ENCODE measurements around the gene CDK19.
"Not testable (repeated sequence)": the region's sequence is repeated elsewhere in the genome, so short reads cannot be mapped to it uniquely, and the experiment has no call there.

The CDK19 gene

GRCh38 chr6:110628330-110628729 lies 186.9 kb downstream of the CDK19 start:
- no peak for DNase-seq (ENCODE audit: extremely low read depth in 1 of 2, low read depth in 1 of 2)

GRCh38 chr6:110626442-110626841 lies 188.8 kb downstream of the CDK19 start:
- DNase-seq (ENCODE audit: extremely low read depth in 1 of 2, low read depth in 1 of 2) = no peak

GRCh38 chr6:110625883-110626282 lies 189.4 kb downstream of the CDK19 start:
- no peak for DNase-seq (ENCODE audit: extremely low read depth in 1 of 2, low read depth in 1 of 2)

GRCh38 chr6:110622912-110623578 lies 192.2 kb downstream of the CDK19 start:
- DNase-seq (ENCODE audit: extremely low read depth in 1 of 2, low read depth in 1 of 2) = no peak

DNA sequence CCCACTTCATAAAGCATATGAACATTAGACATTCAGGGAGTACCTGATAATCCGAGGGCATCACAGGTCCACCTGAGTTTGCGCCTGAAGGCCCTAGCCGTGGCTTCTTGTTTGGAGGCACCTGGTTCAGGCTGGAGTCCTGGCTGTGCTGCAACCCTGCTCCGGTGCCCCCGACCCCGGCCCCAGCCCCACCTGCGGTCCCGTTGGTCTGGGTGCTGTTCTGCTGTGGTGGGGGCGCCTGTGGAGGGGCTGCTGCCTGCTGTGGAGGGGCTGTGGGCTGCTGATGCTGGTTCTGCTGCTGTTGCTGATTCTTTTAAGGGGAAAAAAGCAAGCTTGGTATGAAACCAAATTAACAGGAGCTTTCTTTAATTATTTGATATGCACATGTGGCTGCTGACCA lies 194.2 kb downstream of the CDK19 start:
- DNase-seq (ENCODE audit: extremely low read depth in 1 of 2, low read depth in 1 of 2) = no peak

DNA sequence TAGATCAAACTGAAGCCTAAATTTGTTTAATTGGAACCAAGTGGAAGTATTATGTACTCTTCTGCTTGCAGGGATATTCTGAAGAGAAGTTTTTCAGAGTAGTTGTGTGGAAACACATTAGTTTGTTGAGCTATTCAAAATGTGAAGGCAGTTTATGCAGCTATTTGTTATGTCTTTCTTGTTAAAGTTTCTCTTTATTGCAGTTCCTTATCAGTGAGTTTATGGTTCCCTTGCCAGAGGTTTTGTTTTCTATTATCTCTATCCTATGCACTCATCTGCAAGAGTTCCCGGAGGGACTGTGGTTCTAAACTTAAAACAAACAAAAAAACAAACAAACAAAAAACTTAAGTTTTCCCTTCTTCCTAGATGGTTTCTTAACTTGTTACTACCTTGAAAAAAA lies 195.2 kb downstream of the CDK19 start:
- DNase-seq (ENCODE audit: extremely low read depth in 1 of 2, low read depth in 1 of 2) = no peak

GRCh38 chr6:110619275-110619908 lies 195.9 kb downstream of the CDK19 start:
- no peak for DNase-seq (ENCODE audit: extremely low read depth in 1 of 2, low read depth in 1 of 2)

DNA sequence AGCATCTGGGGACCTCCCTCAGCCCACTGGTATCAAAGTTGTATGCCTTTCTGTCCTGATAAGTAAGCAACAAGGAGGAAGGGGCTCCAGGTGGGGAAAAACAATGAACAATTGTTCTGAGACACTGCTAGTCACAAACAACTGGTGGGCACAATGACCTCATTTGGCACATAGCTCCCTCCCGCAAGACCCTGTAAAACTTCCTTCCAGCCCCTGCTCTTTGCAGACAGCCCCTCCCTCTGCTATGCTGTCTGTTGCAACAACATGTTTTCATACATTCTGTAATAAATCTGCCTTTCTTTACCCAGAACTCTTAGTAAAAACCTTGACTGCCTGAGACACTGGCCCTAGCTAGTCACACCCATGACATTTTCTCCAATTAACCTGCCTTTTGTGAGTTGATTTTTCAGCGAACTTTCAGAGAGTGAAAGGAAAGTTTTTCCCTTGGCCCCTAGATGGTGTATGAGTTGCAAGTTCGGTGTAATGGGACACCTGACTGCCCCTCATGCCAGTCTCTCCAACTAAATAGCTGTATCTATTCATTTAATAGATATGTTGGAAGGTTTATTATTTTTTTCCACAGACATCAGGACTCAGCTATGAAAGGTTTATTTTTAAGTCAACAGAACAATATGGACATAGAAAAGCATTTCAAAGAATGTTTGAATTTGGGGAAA lies 196.5 kb downstream of the CDK19 start:
- DNase-seq (ENCODE audit: extremely low read depth in 1 of 2, low read depth in 1 of 2) = no peak

DNA sequence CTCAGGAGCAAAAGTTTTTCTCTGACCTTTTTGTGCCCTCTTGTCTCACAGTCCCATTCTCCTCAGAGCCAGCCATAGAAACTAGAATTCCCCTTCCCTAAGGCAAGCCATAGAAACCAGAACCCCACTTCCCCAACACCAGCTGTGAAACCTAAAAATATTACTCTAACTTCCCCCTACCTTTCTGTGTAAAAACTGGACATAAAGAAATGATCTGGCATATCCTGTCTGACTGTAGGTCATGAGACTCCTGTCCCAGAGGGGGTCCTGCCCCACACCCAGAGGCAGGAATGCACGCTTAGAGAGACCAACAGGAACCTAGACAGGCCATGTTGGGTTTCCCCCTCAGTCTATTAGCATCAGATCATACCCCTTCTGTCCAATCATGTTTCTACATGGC lies 198.2 kb downstream of the CDK19 start:
- no peak for DNase-seq (ENCODE audit: extremely low read depth in 1 of 2, low read depth in 1 of 2)

GRCh38 chr6:110615722-110616121 lies 199.5 kb downstream of the CDK19 start:
- no peak for DNase-seq (ENCODE audit: extremely low read depth in 1 of 2, low read depth in 1 of 2)

GRCh38 chr6:110614586-110614985 lies 200.7 kb downstream of the CDK19 start:
- no peak for DNase-seq (ENCODE audit: extremely low read depth in 1 of 2, low read depth in 1 of 2)

GRCh38 chr6:110614106-110614505 lies 201.2 kb downstream of the CDK19 start:
- no peak for DNase-seq (ENCODE audit: extremely low read depth in 1 of 2, low read depth in 1 of 2)

- no peak for DNase-seq (ENCODE audit: extremely low read depth in 1 of 2, low read depth in 1 of 2)
Measured at GRCh38 chr6:110613356-110613755, 201.9 kb downstream of the CDK19 start.

DNA sequence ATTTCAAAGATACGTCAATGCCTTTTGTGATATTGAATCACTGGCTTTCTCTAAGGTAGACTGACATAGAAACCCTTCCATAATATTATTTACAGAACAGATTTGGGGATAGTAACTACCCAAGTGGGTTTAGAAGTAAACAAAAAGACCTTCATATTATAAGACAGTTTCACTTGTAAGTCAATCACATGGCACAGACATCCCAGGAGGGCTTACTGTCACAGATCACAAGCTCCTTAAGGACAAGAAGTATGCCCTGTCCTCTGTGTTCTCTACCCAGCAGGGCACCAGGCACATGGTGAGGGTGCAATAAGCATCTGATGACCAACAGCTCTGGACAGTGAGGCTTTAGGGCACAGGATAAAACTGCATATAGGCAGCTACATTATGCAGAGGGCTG lies 203.0 kb downstream of the CDK19 start:
- no peak for DNase-seq (ENCODE audit: extremely low read depth in 1 of 2, low read depth in 1 of 2)

GRCh38 chr6:110609101-110609500 lies 206.2 kb downstream of the CDK19 start:
- DNase-seq (ENCODE audit: extremely low read depth in 1 of 2, low read depth in 1 of 2) = no peak

DNA sequence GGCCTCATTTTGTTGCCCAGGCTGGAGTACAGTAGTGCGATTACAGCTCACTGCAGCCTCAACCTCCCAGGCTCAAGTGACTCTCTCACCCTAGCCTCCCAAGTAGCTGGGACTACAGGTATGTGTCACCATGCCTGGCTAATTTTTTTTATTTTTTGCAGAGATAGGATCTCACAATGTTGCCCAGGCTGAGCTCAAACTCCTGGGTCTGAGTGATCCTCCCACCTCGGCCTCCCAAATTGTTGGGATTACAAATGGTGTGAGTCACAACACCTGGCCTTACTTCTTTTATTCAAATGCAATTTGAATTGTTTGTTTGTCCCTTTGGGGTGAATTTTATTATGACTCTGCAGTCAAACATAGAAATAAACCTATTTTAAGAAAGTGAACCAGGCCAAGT lies 207.1 kb downstream of the CDK19 start:
- no peak for DNase-seq (ENCODE audit: extremely low read depth in 1 of 2, low read depth in 1 of 2)

DNA sequence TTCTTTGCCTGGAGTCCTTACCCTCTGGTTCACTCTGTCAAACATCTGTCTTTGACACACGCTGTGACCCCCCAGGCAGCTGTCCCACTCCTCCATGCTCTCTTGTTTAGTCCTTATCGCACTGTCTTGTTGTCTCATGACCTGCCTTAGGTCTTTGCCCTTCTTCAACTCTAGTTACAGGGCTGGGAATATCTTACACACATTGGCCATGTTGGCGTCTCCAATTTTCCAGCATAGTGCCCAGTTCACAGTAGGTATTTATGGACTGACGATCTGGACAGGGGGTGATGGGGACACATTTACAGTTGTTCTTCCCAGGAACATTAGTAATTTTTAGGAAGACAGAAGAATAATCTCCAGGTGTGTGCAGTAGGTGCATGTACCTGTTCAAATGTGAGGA lies 209.1 kb downstream of the CDK19 start:
- DNase-seq (ENCODE audit: extremely low read depth in 1 of 2, low read depth in 1 of 2) = no peak

- DNase-seq (ENCODE audit: extremely low read depth in 1 of 2, low read depth in 1 of 2) = not testable (repeated sequence)
Measured at GRCh38 chr6:110600640-110601039, 214.6 kb downstream of the CDK19 start.

- DNase-seq (ENCODE audit: extremely low read depth in 1 of 2, low read depth in 1 of 2) = no peak
Measured at GRCh38 chr6:110597761-110598160, 217.5 kb downstream of the CDK19 start.

DNA sequence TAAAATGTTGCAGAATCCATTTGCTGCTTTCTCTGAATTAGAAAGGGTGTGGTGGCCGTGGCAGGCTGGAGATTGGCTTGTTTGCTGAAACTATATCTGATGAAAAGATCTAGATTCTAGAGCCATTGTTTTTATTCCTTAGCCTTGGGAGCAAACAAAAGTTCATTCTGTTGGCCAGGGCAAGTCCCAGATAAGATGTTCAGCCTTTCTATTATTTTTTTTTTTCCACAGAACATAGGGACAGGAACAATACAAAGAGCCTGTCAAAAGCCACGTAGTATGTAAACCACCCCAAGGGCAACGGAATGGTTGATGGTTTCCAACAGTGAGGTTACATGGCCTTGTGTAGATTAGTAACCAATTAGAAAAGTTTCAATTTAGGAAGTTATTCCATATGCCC lies 218.9 kb downstream of the CDK19 start:
- no peak for DNase-seq (ENCODE audit: extremely low read depth in 1 of 2, low read depth in 1 of 2)

DNA sequence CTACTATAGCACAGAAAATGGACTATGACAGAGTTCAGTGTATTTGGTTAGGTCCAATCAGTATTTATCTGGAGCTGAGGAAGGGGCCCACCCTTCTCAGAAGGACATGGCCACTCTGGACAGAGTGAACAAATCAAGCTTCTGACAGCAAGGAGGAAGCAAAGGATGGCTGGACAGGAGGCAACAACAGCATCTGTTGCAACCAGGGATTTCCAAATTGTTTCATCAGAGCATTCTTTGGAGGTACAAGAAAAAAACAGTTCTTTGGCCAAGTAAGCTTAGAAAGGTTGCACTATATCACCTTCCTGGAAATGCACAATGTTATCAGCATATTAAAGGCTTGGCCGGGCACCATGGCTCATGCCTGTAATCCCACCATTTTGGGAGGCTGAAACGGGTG lies 220.2 kb downstream of the CDK19 start:
- DNase-seq (ENCODE audit: extremely low read depth in 1 of 2, low read depth in 1 of 2) = no peak

- no peak for DNase-seq (ENCODE audit: extremely low read depth in 1 of 2, low read depth in 1 of 2)
Measured at GRCh38 chr6:110593637-110594036, 221.6 kb downstream of the CDK19 start.
